Fibroblast of pulmonary artery (primary cell): ENCODE measurements around the gene HCK.

Experiments used
- DNase-seq: peaks from one replicate; pipeline ENCODE4 v3.0.0-alpha.2; 2010; ENCODE audit warnings: low read depth
- H3K4me3 ChIP-seq: replicated peaks from 2 replicates; pipeline ENCODE4 v1.5.1; 2011; ENCODE audit warnings: low read depth, mild to moderate bottlenecking, control low read depth, low read length, moderate library complexity
- CTCF ChIP-seq: IDR thresholded peaks from 2 replicates; pipeline ENCODE4 v1.5.1; 2011; ENCODE audit warnings: mild to moderate bottlenecking, control low read depth, low read length, inconsistent platforms; ENCODE audit errors: missing control alignments

The HCK gene

GRCh38 chr20:32051720-32052089 lies 337 bp upstream of the HCK start:
- TF ChIP-seq CTCF = no peak
- no peak overlapping the region for H3K4me3 ChIP-seq
- no peak for DNase-seq

GRCh38 chr20:32052778-32053362 lies 828 bp downstream of the HCK start:
- TF ChIP-seq CTCF = no peak
- H3K4me3 ChIP-seq = no peak overlapping the region
- no peak for DNase-seq

DNA sequence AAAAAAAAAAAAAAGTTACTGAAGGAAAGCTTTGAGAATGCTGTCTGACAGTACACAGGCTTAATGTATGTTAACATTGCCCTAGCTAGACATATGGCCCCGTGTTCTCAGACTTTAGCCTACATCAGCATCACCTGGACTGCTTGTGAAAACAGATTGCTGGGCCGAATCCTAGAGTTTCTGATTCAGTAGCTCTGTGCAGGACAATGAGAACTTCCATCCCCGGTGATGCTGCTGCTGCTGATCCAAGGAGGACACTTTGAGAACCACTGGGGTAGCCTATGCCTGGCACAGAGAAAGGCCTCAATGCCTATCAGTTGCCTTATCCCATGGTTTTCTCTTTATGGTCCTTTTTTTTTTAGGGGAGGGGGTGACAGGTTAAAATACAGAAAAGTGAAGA lies 1.6 kb downstream of the HCK start:
- no peak for DNase-seq
- no peak for TF ChIP-seq CTCF
- H3K4me3 ChIP-seq = no peak overlapping the region

DNA sequence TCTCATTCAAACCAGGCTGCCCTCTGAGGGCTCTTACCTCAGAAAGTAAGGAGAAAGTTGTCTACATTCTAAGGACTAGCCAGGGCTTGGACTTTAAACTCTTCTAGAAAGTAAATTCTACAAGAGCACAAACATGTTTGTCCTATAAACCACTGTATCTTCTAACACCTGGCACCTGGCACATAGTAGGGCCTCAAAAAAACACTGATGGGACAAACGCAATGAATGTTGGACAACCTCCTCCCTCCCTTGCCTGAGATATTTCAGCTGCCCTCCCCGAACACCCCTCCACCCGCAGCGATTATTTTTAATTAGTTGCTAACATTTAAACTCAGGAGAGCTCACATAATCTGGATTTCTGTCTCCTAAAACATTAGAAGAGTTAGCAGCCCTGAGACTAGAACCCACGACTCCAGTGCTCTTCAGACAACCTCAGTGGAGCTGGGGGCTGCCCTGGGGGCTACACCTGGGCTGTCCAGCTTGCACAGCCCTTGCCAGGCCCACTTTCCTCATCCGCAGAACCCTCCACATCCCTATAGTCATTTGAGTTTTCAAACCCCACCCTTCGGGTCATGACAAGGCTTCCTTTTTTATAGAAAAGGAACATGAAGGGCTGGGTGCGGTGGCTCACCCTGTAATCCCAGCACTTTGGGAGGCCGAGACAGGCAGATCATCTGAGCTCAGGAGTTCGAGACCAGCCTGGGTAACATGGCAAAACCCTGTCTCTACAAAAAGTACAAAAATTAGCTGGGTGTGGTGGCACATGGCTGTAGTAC lies 4.9 kb downstream of the HCK start:
- TF ChIP-seq CTCF = no peak
- no peak for DNase-seq
- H3K4me3 ChIP-seq = no peak overlapping the region

DNA sequence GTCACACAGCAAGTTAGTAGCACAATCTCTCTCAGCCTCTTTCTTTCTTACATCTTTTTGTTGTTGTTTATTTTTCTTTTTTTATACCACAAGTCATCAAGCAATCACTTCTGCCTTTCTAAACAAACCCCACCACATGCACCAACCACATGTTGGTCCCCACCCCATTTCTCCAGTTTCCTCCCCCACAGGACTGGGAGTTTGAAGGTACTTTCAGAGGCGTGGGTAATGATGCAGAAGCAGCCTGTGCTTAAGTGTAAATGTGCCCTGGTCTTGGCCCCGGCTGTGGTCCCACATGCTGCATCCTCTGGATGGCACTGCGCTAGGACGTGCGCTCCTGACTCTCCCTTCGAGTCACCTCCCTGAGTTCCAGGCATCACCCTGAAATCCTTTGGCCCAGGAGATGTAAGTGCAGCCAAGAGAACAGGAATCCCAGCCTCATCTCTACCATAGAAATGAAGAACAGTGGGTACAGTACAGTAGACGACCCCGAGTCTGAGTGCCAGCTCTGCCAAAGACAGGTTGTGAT lies 5.7 kb downstream of the HCK start:
- TF ChIP-seq CTCF = no peak
- no peak overlapping the region for H3K4me3 ChIP-seq

GRCh38 chr20:32059189-32059588 lies 7.1 kb downstream of the HCK start:
- no peak for DNase-seq
- no peak overlapping the region for H3K4me3 ChIP-seq
- TF ChIP-seq CTCF = no peak

More for the DNA sequence above, 5.7 kb downstream of the HCK start:
- no peak for DNase-seq
